ENCODE results near the gene NR6A1.

Gene NR6A1

GRCh38 chr9:124812441-124812876, 41.3 kb upstream of the NR6A1 start:
- no peak for TF ChIP-seq CTCF (IDR thresholded peaks at IDR 0.05; ENCODE audit: low read depth, low read length)
- in situ Hi-C loops (cut with HindIII; ENCODE audit: low sequenced_read_pairs) = no loop called here
- H3K4me3 ChIP-seq (ENCODE audit: low read depth, low read length) = no peak overlapping the region
- peak; percentile 100 for DNase-seq (ENCODE audit: low read depth, low spot score)

- H3K4me3 ChIP-seq (ENCODE audit: low read depth, low read length) = no peak overlapping the region
- DNase-seq (ENCODE audit: low read depth, low spot score) = peak; percentile 97
- in situ Hi-C loops (cut with HindIII; ENCODE audit: low sequenced_read_pairs) = no loop called here
- TF ChIP-seq CTCF (IDR thresholded peaks at IDR 0.05; ENCODE audit: low read depth, low read length) = no peak
Measured at GRCh38 chr9:124810663-124811355, 39.7 kb upstream of the NR6A1 start.

- in situ Hi-C loops (cut with HindIII; ENCODE audit: low sequenced_read_pairs) = no loop called here
- DNase-seq (ENCODE audit: low read depth, low spot score) = no peak
- no peak overlapping the region for H3K4me3 ChIP-seq (ENCODE audit: low read depth, low read length)
- TF ChIP-seq CTCF (IDR thresholded peaks at IDR 0.05; ENCODE audit: low read depth, low read length) = no peak
Measured at GRCh38 chr9:124809741-124810500, 38.8 kb upstream of the NR6A1 start.

- TF ChIP-seq CTCF (IDR thresholded peaks at IDR 0.05; ENCODE audit: low read depth, low read length) = no peak
- in situ Hi-C loops (cut with HindIII; ENCODE audit: low sequenced_read_pairs) = no loop called here
- DNase-seq (ENCODE audit: low read depth, low spot score) = no peak
- no peak overlapping the region for H3K4me3 ChIP-seq (ENCODE audit: low read depth, low read length)
Measured at GRCh38 chr9:124809211-124809610, 38.1 kb upstream of the NR6A1 start.

- H3K4me3 ChIP-seq (ENCODE audit: low read depth, low read length) = no peak overlapping the region
- TF ChIP-seq CTCF (IDR thresholded peaks at IDR 0.05; ENCODE audit: low read depth, low read length) = no peak
- no peak for DNase-seq (ENCODE audit: low read depth, low spot score)
- in situ Hi-C loops (cut with HindIII; ENCODE audit: low sequenced_read_pairs) = no loop called here
Measured at GRCh38 chr9:124808246-124808956, 37.3 kb upstream of the NR6A1 start.

GRCh38 chr9:124805186-124805585, 34.1 kb upstream of the NR6A1 start:
- no peak overlapping the region for H3K4me3 ChIP-seq (ENCODE audit: low read depth, low read length)
- DNase-seq (ENCODE audit: low read depth, low spot score) = no peak
- in situ Hi-C loops (cut with HindIII; ENCODE audit: low sequenced_read_pairs) = no loop called here
- TF ChIP-seq CTCF (IDR thresholded peaks at IDR 0.05; ENCODE audit: low read depth, low read length) = no peak
